CD4-positive, alpha-beta T cell treated with Interleukin-1 beta for 1 hour (primary cell): ENCODE results near the gene LUC7L3.
"Not testable (repeated sequence)": the region's sequence is repeated elsewhere in the genome, so short reads cannot be mapped to it uniquely, and the experiment has no call there.

Source experiments
- DNase-seq, 2 donors: peaks; one replicate each; pipeline ENCODE4 v3.0.0-alpha.2; 2020 to 2022

Gene LUC7L3

DNA sequence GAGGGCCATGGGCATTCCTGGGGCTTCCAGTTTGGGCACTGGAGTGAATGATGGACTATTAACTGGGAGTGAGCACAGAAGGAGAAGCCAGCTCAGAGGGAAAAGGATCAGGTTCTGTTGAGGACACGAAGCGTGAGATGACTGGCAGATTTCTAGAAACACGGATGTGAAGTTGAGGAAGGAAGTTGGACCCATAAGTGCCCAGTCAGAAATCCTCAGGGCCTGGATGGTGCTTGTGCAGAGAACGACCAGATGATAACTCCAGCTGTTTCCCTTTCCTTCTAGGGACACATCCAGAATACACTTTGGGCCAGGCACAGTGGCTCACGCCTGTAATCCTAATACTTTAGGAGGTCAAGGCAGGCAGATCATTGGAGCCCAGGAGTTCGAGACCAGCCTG is 71.2 kb downstream of the LUC7L3 start:
- DNase-seq: no peak

DNA sequence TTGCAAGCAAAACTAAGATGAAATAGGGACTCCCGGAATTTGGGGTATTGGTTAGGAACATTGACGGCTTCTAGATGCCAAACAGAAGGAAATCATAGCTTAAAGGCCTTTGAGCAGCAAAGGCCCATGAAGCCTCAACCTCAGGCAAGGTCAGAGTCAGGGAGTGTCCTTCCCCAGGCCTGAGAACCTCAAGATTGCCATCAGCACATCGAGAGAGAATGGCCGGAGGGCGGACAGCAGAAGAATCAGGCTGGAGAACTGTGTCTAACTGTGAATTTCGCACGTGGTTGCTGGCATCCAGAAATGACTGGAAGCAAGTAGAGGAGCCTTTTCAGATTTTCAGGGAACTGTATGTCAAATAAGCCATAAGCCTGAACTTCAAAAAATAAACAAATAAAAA is 72.7 kb downstream of the LUC7L3 start:
- no peak for DNase-seq

- DNase-seq: peak in 1 of 2 donors; percentile 6
Observed at GRCh38 chr17:50793007-50793406, 73.6 kb downstream of the LUC7L3 start.

DNA sequence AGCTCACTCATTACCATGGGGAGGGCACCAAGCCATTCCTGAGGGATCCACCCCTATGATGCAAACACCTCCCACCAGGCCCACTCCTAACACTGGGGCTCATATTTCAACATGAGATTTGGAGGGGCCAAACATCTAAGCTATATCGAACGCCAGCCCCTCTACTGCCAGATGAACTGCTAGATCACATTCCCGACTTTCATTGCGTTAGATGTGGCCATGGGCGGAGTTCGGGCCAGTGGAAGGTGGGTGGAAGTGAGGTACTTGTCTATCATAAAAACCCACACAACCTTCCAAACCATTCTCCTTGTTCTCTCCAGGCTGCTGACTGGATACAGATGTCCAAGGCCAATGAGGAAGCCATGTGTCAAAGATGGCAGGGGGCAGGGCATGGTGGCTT is 75.0 kb downstream of the LUC7L3 start:
- DNase-seq: no peak

DNA sequence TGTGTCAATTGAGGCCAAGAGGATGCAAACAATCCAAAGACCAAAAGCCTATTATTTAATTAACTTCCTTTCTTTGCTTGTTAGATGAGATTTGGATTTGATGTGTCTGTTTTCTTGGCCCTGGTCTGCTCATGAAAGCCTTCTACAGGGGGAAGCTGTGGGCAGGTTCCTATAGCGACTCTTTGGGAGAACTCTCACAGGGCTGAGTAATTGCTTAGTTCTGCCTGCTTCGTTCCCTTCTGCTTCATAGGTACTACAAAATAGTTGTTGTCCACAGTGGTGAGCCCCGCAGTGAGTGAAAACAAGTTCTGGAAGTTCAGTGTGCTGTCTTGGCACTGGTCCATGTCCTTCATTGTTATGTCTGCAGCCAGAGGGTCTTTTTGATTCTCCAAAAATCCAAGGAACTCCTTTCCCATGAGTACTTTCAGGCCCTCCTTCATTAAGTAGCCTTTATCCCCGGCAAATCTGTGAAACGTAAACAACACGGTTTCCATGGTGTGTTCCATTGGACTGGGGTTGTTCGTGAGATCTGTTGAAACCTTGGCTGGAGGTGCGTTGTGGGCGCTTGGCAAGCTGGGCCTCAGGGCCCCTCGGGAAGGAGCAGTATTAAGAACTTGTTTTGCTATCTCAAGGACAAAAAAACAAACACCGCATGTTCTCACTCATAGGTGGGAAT is 77.9 kb downstream of the LUC7L3 start:
- DNase-seq: no peak

DNA sequence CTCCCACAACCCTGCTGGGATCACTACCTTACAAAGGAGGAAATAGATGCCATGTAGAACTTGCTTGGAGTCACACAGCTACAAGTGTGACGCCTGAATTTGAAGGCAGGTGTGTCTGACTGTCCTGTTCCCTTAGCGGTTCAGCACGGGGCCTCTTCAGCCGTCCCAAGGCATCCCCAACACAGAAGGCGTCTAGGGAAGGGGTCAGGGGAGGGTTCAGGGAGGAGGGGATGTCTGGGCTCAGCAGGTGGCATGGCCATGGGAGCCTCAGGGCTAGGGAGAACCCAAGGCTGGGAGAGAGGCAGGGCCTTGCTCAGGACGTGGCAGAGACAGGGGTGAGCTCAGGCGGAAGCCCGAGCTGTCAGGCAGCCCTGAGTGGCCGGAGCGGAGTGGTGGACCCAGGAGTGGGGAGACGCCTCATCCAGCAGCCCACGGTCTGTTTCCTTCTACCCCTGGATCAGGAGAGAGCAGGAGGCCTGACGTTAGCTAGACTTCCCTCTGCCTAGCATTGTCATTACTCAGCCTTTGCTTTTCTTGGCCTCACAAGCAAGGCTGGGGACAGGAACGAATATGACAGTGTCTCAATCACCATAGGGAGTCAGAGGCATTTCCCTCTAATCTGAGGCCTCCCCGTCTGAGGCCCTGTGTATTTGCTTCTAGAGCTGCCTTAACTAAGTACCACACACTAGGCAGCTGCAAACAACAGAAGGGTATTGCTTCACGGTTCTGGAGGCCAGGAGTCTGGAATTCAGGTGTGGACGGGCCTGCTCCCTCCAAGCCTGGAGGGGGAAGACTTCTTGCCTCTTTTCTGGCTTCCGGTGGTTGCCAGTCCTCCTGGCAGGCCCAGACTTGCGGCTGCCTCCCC is 79.3 kb downstream of the LUC7L3 start:
- no peak for DNase-seq

DNA sequence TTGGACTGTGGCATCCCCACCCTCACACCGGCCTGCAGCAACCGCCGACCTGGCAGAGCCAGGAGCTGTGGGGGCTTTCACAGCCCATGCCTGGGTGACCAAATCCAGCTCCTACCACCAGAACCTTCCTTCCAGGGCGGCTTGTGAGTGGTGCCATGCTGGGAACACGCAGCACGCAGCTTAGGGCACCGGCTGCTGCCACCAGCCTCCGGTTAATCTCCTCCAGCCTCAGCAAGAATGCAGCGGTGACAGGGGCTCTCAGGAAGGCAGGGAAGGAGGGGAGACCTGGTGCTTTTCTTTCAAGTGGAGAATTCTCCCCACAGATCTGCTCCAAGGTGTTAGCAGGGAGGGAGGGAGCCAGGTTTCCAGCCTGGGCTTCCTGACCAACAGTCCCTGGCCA is 80.2 kb downstream of the LUC7L3 start:
- no peak for DNase-seq

- DNase-seq: no peak
Observed at GRCh38 chr17:50800196-50800700, 80.8 kb downstream of the LUC7L3 start.

DNA sequence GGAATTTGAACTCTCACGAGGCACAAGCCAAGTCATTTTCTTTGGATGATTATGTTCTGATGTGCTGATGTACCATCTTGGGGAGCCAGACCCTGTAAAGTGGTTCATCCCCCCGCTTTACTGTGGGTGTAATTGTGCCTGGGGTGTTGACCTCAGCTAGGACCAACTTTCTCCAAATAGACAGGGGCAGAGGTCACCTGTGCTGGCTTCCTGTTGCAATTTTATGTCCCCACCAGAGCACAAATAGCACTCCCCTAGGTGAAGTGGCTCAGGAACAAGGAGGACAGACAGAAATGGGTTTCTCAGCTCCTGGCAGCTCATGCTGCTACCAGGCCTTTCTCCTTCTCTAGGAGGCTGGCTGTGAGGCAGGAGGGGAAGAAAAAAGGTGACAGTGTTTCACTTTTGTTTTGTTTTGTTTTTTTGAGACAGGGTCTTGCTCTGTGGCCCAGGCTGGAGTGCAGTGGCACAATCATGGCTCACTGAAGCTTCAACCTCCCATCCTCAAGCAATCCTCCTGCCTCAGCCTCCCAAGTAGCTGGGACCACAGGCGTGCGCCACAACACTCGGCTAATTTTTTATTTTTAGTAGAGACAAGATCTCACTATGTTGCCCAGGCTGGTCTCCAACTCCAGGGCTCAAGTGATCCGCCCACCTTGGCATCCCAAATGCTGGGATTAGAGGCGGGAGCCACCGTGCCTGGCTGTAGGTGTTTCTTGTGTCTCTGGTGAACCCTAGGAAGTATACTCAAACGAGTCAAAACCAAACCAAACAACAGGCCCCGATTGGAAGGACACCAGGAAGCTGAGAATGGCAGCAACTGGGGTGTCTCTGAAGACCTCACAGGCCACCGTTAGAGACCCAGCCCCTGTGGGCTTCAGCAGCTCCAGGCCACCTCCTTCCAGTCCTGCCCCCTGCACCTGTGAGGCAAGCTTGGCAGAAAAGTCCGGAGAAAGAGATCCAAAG is 83.5 kb downstream of the LUC7L3 start:
- no peak for DNase-seq

- DNase-seq: no peak
Observed at GRCh38 chr17:50803676-50804075, 84.3 kb downstream of the LUC7L3 start.

GRCh38 chr17:50804749-50805475 is 85.5 kb downstream of the LUC7L3 start:
- DNase-seq: not testable (repeated sequence)

- DNase-seq: no peak
Observed at GRCh38 chr17:50805486-50805885, 86.1 kb downstream of the LUC7L3 start.
